Medulla oblongata (tissue), 1 donor: ENCODE data around the gene TMX2.
"Not testable (repeated sequence)": the region's sequence is repeated elsewhere in the genome, so short reads cannot be mapped to it uniquely, and the experiment has no call there.

Experiments used
- DNase-seq: peaks from one replicate; pipeline ENCODE4 v3.0.0-alpha.2; 2015; ENCODE audit errors: extremely low spot score

The TMX2 gene

DNA sequence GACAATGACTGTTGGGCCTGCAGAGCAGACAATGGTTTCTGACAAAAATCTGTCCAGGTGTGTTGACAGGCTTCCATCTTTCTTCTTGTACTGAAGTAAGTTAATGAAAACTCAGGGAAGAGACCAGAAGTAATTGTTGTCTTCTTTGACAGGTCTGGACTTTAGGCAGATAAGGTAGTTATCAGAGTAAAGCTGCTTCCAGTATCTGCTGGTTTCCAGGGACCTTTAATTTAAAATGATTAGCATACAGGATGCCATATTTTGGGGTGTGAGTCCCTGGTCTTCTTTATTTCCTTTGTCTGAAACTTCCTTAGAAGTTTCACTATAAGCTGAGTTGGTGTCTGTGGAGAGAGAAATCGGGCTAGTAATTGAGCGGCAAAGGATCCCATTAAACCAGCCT is 1.4 kb downstream of the TMX2 start:
- DNase-seq = no peak

DNA sequence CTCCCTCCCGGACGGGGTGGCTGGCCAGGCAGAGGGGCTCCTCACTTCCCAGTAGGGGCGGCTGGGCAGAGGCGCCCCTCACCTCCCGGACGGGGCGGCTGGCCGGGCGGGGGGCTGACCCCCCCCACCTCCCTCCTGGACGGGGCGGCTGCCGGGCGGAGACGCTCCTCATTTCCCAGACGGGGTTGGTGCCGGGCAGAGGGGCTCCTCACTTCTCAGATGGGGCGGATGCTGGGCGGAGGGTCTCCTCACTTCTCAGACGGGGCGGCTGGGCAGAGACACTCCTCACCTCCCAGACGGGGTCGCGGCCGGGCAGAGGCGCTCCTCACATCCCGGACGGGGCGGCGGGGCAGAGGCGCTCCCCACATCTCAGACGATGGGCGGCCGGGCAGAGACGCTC is 4.3 kb downstream of the TMX2 start:
- not testable (repeated sequence) for DNase-seq

DNA sequence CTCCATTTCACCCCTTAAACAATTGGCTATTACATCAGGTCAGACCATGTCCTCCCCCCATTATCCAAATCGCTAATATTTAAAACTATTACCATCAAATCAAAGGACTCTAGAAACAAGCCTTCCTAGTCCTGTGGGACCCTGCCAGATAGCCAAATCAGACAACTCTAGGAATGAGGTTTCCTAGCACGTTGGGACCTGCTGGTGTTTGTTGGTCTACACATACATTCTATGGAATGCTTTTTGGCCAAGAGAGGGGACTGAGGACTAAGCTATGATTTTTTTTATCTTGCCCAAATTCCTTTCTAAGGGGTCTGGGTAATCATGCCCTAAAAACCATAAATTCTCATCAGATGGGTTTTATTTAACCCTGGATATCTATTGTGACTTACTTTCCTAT is 14.8 kb downstream of the TMX2 start:
- DNase-seq = no peak

DNA sequence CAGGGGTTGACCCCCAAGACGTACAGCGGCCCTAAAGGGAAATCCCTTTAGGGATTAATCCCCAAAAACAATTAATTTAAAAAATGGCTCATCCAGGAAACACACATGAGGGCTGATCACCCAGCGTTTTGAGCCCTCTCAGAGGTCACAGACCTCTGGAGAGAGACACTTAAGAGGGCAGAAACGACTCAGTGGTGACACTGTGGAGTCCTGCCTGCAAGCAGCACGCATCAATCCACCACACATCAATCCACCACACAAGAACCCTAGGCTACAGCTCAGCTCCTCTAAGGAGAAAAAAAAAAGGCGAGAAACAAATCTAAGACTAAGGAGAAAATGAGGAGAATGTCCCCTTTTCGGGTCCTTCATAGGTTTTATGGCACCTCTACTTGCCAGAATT is 16.4 kb downstream of the TMX2 start:
- DNase-seq = no peak

DNA sequence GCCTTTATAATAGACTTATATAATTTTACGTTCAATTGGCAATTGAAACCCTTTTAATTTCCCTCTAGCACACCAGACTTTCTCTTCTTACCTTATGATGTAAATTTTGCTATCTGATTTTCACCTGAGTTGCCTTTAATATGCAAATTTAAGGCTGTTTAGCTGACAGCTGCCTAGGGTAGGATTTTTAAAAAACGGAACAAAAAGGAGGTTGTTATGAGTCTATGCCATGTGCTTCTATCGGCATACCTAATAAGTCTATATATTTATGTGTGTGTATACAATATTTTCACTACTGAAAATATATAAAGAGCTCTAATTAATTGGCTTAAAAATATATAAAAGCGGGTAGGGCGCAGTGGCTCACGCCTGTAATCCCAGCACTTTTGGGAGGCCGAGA is 17.1 kb downstream of the TMX2 start:
- DNase-seq = no peak

DNA sequence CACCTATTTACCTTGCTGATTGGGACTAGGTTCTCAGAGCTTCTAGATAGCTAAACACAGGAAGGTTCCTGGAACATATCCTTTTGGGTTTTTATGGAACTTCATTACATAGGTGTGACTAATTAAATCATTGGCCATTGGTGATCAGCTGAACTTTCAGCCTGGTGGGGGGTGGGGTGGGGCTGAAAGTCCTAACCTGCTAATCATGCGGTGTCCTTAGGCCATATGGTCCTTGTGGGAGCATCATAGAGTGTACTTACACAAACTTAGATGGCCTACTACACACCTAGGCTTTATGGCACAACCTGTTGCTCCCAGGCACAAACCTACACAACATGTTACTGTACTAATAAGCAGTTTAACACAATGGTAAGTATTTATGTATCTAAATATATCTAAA is 20.3 kb downstream of the TMX2 start:
- no peak for DNase-seq

DNA sequence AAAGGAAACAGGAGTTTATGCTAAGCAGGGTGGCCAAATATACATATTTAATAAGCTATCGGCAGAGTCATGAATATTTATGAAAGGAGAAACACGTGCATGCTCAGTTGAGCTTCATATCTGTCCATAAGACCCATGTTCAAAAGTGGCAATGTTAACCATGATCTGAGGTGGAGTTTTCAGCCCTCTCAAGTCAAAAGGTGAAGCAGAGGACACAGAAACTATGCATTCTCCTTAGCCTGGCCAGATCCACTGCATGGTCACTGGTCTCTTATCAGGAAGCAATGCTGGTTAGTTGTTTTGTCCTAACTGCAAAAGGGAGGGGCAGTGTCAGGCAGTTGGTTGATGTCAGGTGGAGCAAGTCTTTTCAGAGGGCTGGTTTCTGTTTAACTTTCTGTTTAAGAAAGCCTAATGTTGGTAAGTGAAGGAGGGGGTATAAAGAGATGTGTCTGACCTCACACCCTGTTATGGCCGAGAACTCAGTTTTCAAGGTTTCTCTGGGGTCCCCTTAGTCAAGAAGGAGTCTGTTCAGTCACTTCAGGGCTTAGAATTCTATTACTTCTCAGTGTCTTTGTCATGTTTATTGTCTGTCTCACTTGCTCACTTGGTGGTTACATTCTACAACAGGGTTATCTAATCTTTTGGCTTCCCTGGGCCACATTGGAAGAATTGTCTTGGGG is 23.4 kb downstream of the TMX2 start:
- DNase-seq = no peak

DNA sequence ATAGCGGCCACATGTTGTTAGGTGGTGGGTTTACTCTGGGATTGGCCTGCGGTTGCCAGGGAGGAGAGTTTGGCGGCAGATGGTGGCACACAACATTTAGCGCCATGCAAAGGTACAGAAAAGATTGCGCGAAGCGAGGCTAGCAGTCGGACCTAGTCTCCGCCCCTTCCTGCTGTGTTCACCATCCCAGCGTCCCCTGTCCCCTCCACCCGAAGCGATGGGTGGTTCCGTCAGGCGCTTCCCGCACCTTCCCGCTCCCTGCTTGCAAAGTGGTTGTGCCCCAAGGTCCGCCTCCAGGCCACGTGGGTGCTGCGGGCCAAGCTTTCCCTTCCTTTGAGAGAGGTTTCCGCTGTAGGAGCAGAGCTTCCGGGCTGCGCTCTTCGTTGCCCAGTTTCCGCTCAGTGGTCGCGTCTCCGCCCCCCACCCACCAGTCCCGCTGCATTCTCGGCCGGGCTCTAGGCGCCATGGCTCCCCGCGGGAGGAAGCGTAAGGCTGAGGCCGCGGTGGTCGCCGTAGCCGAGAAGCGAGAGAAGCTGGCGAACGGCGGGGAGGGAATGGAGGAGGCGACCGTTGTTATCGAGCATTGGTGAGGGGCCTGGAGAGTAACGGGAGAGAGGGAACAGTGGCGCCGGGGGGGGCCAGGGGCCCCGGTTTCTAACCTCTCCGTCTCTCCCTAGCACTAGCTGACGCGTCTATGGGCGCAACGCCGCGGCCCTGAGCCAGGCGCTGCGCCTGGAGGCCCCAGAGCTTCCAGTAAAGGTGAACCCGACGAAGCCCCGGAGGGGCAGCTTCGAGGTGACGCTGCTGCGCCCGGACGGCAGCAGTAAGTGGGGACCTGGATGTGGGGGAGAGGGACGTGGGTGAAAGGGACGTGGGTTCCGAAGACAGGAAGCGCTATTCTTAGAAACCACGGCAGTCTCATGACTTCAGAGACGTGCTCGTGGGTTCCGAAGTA is 29.0 kb downstream of the TMX2 start, which contains the start of gene SELENOH:
SELENOH (plus strand) TSS at position 360 of the 955 bp plus-strand sequence; CDS start at position 465, 105 bp downstream.
- peak; percentile 96 for DNase-seq

DNA sequence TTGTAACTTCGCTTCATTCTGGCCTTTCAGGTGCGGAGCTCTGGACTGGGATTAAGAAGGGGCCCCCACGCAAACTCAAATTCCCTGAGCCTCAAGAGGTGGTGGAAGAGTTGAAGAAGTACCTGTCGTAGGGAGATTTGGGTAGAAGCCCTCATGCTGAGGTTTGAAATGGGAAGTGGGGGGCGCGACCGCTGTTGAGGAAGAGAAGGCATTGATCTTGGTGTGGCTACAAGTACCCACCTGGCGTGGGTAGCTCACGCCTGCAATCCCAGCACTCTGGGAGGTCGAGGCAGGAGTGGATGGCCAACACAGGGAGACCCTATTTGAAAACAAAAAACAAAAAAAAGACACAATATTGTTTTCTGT is 29.7 kb downstream of the TMX2 start:
- DNase-seq = no peak

DNA sequence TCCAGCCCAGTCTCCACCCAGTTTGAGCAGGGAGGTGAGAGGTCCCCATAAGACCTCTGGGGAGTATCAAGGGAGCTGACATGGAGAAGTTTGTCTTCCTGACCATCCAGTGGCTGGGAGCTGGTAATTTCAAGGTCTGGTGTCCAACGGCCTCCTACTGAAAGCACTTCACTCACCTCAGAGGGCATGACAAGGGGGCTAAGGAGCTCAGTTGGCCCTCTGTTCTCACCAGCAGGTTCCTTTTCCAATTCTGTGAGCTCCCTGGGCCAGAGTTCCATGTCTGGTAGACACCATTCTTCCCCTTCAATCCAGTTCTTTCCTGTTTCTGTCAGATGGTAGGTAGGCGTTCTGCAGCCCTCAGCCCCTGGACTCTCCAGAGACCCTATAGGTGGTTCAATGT is 32.0 kb downstream of the TMX2 start:
- no peak for DNase-seq

DNA sequence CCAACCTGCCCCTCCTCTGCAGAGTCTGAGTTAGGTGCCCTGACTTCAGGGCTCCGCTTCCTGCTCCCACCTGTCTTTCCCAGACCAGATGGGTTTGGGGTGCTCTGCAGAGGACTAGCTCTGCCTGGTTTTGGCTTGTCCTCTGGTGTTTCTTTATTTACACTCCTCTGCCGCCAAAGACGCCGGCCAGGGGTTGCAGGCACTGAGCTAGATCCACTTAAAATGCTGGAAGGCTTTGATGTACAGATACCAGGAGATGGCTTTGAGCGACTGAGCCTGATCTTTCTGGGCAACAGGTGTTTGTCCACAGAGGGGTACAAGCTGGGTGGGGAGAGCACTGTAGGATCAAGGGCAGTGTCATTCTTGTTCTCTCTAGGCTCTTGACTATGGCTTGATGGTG is 32.8 kb downstream of the TMX2 start:
- no peak for DNase-seq

DNA sequence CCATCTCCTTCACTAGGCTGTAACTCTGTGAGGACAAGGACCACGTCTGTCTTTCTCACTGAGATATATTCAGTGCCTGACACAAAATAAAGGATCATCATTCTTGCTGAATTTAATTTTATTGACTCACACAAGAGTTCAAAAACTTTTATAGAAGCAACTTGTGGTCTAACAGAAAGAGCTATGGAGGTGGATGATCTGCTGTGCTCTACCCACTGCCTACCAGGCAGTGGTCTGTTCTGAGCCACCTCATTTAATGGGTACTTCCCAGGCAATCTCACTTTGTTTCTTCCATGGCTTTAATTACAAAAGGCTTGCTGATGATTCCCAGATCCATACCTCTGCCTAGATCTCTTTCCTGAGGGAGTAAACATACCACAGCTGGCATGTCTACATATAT is 34.5 kb downstream of the TMX2 start:
- DNase-seq = no peak

DNA sequence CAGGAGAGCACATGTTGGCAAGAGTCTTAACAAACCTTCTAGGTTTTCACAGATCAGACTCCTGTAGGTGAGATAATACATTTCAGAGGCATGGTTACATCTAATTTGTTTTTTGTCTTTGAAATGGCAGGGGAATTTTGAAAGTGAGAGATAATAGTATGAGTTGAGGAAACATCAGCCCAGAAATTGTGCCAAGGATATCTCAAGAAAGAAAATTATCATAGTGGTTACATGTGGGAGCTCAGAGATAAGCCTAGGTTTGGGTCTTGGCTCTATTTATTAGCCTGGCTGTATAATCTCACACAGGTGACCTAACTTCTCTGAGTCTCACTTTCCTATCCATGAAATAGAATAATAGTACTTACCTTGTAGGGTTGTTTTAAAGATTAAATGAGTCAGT is 38.8 kb downstream of the TMX2 start:
- DNase-seq = no peak

DNA sequence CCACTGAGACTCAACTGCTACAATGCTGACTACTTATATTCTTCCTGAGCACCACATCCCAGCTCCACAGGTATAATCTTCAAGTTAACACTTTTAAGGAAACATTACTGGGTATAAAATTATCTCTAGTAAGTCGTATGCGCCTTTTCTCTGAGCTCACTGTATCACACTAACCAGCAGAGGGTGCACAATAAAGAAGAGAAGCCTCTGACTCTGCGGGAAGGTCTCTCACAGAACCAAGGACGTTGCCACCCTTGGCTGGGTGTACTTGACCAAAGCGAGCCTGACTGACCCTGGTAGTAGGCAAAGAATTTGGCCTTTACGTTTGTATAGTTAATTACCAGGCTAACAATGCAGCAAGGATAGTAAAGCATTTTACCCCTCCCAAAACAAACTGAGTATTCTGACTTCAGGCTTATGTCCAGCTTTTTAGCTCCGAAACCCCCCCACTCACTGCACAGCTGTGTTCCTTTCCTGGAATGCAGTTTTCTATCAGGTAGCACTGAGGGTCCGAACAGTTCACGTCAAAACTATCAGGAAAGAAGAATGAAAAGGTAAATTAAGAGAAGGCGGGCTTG is 39.4 kb downstream of the TMX2 start, which contains the start of gene BTBD18:
BTBD18 (minus strand) TSS at position 144 of the 578 bp plus-strand sequence. CDS start 631 bp downstream, outside the sequence.
- DNase-seq = peak; percentile 62

DNA sequence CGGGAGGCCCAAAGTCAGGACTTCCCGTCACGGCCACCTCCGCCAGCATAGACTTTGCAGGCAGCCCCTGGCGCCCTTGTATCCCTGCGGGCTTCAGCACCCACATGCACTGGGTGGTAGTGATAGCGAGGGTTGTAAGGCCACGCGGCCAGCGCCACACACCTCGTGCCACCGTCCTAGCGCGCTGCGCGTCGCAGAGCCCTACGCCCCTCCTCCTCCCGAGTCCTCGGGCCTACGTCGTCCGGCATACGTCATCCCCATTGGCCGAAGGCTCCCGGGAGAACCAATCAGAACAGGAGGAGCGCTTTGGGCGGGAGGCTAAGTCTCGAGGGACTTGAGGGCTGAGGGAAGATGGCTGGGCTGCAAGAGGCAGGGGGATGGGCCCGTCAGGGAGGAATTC is 40.6 kb downstream of the TMX2 start:
- no peak for DNase-seq

DNA sequence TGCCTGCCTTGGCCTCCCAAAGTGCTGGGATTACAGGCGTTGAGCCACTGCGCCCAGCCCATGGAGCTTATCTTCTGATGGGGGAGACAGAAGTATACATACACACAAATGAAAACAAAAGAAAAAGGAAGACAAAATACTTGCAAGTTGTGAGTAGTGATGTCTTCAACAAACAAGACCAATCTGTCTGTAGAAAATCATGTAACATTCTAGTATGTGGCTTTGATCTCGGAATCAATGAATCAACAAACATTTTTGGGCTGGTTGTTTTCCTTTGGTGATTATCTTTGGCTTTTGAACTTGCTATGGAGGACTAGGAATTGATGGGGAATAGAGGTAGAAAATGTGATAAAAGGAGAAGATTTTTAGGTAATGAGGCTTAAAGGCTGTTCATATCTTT is 45.8 kb downstream of the TMX2 start:
- no peak for DNase-seq

DNA sequence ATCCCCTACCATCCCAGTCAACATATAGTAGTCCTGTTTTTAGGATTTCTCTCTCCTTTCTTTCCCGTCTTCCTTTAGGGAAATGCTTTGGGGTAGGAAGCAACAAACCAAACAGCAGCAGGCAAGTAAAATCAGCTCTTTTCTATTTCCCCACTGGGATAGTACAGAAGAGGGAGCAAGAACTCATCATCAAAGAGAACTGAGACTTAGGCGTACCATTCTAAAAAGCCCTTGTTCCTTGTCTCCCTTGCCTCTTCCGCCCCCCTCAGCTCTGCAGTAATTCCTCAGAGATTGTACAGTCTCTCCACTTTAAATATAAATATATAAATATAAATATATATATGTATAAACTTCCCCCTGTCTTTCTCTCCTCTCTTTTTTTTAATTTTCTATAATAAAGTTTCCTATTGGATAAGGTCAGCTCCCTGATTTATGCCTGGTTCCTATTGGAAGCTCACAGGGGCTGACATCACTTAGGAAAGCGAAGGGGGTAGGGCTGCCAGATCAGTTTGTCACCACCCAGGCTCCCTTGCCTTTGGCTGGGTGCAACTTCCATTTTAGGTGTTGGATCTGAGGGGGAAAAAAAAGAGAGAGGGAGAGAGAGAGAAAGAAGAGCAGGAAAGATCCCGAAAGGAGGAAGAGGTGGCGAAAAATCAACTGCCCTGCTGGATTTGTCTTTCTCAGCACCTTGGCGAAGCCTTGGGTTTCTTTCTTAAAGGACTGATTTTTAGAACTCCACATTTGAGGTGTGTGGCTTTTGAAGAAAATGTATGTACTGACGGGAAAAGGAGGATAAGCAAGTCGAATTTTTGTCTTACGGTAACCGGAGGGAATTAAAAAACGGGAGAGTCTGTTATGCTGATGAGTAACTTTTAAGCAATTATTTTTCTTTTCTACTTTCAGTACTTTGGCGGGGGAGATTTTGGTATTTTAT is 49.2 kb downstream of the TMX2 start, which contains the start of gene CTNND1:
CTNND1 (plus strand) TSS at position 502 of the 934 bp plus-strand sequence. CDS start 29,677 bp downstream, outside the sequence.
- DNase-seq = peak; percentile 98

DNA sequence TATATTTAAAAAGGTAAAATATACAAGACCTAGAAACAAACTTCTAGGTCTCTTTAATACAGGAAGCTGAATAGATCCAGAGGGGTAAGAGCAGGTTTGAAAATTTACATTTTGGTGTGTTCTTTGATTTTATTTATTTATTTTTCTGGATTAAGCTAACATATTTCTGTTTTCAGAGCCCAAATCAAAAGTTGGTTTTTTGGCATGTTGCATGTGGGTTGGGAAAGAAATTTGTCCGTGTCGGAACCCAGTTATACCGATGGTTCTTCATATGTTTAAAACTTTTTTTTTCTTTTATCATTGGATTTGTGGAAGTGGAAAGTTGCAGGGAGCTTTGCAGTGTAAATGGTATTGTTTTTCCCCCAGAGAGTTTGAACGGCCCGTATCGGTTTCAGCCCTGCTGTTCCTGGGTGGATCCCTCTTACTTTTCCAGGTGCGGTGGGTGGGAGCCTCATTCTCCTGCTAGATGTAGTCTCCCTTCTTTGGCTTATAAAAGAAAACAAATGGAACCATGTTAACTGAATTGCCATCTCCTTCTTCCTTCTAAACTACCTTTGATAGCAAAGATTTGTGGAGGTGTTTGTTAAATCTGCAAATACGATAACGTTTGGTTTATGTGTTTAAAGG is 50.0 kb downstream of the TMX2 start:
- no peak for DNase-seq

DNA sequence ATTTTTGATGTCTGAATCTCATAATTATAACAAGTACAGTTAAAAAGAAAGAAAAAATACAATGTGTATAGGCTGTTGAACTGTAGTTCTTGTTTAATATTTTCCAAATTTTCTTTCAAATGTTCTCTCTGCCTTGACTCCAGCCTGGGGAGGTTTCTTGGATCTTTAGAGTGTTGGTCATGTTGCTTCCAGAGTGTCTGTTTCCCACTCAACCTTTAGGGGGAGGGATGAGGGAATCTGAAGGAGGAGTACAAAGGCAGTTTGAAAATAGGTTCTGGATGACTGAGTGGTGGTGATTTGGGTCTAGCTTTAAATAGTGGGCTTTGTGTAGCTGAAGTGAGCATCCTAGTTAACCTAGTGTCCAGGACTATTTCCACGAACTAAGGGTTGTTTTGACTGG is 51.2 kb downstream of the TMX2 start:
- peak; percentile 74 for DNase-seq

DNA sequence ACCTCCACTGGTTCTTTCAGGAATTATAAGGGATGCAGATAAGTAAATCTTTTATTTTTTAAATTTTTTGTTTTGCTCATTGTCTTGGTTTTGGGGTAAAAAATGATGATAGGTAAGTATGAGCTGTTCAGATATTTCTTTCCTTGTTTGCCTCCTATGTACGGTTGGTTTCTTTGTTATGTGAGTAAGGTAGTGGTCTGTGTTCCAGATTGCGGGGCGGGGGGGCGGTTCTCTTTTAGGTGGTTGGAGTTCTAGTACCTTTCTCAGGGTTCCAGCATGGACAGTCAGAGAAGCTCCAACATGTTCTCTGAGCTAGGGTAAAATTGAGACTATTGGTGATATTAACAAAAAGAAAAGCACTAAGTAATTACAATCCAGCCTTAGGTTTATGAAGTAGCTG is 51.6 kb downstream of the TMX2 start:
- DNase-seq = no peak

DNA sequence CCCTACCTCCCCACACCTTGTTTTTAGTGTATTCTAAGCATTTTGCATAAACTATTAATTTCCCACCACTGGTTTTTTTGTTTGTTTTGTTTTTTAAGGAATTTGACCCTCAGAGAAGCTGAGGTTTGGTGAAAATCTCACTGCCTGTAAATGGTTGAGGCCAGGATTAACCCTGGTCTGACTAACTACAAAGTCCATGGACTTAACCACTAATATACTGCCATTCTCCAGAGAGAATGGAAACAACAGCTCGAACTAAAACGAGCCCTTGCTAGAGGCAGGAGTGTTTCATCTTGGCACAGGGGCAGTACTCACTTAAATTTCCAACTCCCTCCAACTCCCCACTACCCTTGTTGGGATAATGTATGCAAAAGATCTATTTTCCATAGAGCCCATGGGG is 52.2 kb downstream of the TMX2 start:
- no peak for DNase-seq
